ENCODE data around the gene RASA3.

Gene RASA3

DNA sequence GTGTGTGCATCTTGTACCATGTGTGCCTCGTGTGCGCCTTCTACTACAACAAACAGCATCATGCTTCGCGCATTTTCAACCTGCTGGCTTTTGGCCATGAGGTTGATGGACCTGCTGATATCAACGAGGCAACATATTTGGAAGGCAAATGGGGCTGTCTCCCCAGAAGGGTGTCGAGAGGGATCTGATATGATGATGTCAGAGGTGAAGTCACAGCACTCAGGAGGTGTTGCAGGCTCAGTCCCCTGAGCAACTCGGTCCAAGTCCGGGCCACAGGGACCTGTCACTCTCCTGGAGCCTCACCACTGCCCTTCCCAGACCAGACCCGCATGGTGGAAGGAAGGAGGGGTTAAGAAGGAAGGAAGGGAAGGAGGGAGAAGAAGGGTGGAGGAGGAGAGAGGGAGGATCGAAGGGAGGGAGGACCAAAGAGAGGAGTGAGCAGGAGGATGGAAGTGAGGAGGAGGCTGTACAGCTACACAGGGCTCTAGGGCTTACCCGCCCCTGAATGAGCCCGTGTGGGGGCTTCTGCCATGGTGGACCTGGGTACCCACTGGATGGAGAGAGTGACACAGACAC is 151.8 kb downstream of the RASA3 start:
- in situ Hi-C loops (cut with HindIII; ENCODE audit: low sequenced_read_pairs), result no loop called here
- no peak overlapping the region for H3K4me3 ChIP-seq (ENCODE audit: low read depth, low read length)
- TF ChIP-seq, protein P1, sequence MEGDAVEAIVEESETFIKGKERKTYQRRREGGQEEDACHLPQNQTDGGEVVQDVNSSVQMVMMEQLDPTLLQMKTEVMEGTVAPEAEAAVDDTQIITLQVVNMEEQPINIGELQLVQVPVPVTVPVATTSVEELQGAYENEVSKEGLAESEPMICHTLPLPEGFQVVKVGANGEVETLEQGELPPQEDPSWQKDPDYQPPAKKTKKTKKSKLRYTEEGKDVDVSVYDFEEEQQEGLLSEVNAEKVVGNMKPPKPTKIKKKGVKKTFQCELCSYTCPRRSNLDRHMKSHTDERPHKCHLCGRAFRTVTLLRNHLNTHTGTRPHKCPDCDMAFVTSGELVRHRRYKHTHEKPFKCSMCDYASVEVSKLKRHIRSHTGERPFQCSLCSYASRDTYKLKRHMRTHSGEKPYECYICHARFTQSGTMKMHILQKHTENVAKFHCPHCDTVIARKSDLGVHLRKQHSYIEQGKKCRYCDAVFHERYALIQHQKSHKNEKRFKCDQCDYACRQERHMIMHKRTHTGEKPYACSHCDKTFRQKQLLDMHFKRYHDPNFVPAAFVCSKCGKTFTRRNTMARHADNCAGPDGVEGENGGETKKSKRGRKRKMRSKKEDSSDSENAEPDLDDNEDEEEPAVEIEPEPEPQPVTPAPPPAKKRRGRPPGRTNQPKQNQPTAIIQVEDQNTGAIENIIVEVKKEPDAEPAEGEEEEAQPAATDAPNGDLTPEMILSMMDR (IDR thresholded peaks at IDR 0.05; ENCODE audit: low read depth, low read length), result no peak
- DNase-seq (ENCODE audit: low read depth, low spot score), result no peak

DNA sequence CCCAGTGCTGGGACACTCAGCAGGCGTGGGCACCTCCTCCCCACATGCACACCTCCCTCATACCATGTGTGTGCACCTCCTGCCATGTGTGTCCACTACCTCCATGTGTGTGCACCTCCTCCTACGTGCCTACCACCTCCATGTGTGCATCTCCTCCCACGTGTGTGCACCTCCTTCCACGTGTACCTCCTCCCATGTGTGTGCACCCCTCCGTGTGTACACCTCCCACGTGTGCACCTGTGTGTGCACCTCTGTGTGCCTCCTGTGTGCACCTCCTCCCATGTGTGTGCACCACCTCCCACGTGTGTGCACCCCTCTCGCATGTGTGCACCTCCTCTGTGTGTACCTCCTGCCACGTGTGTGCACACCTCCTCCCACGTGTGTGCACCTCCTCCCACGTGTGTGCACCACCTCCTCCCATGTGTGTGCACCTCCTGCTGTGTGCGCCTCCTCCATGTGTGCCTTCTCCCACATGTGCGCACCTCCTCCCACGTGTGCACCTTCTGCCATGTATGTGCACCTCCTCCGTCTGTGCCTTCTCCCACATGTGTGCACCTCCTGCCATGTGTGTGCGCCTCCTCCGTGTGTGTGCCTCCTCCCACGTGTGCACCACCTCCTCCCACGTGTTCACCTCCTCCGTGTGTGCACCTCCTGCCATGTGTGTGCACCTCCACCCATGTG is 152.5 kb downstream of the RASA3 start:
- DNase-seq (ENCODE audit: low read depth, low spot score), result no peak
- in situ Hi-C loops (cut with HindIII; ENCODE audit: low sequenced_read_pairs), result no loop called here
- H3K4me3 ChIP-seq (ENCODE audit: low read depth, low read length), result no peak overlapping the region
- TF ChIP-seq, protein P1 (IDR thresholded peaks at IDR 0.05; ENCODE audit: low read depth, low read length), result no peak

DNA sequence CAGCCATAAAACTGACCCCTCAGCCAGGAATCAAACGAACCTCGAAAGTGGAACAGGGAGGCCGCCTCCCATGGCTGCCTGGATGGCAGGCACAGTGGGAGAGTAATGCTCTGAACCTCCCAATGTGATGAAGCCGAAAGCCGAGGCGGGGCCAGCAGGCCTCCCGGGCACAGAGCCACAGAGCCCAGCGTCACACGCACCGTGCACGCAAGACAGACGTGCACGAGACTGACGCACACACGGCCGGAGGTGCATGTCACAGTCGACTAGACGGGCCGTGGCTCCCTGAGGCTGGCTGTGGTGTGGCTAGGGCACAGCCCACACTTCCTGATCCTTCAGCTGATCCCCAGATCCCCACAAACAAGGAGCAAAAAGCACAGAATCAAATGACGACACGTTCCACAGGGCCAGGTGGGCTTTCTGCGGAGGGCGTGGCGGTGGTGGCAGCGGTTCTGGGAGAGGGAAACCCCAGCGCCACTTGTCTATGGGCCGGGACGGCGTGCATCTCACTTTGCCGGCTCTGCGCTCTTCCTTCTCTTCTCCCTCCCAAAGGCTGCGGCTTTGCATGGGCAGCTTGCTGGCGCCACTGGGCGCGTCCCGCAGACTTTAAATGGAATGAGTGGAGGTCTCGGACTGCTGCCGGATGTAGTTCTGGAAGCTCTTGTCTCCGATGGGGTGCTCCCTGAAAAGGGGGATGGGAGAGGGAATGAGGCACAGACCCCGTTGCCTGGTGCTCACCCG is 153.5 kb downstream of the RASA3 start:
- H3K4me3 ChIP-seq (ENCODE audit: low read depth, low read length), result no peak overlapping the region
- no peak for DNase-seq (ENCODE audit: low read depth, low spot score)
- in situ Hi-C loops (cut with HindIII; ENCODE audit: low sequenced_read_pairs), result no loop called here
- TF ChIP-seq, protein P1 (IDR thresholded peaks at IDR 0.05; ENCODE audit: low read depth, low read length), result no peak

DNA sequence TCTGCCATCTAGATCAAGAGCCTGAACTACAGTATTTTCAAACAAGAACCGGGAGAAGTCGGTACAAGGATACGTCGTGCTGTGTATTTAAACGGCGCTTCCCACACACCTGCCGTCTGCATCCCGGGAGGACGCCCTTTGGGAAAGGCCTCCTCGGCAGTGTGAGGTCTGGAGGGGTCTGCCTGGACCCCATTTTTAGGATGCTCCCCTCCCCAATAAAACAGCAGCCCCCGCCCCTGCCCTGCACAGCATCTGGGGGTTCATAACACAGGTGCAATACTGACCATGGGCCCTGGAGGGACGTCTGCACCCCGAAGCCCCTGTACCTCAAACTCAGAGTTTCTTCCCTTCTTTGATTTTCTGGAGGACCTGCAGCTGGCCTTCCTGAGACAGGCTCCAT is 154.4 kb downstream of the RASA3 start:
- in situ Hi-C loops (cut with HindIII; ENCODE audit: low sequenced_read_pairs), result no loop called here
- TF ChIP-seq, protein P1 (IDR thresholded peaks at IDR 0.05; ENCODE audit: low read depth, low read length), result no peak
- no peak overlapping the region for H3K4me3 ChIP-seq (ENCODE audit: low read depth, low read length)
- DNase-seq (ENCODE audit: low read depth, low spot score), result no peak

DNA sequence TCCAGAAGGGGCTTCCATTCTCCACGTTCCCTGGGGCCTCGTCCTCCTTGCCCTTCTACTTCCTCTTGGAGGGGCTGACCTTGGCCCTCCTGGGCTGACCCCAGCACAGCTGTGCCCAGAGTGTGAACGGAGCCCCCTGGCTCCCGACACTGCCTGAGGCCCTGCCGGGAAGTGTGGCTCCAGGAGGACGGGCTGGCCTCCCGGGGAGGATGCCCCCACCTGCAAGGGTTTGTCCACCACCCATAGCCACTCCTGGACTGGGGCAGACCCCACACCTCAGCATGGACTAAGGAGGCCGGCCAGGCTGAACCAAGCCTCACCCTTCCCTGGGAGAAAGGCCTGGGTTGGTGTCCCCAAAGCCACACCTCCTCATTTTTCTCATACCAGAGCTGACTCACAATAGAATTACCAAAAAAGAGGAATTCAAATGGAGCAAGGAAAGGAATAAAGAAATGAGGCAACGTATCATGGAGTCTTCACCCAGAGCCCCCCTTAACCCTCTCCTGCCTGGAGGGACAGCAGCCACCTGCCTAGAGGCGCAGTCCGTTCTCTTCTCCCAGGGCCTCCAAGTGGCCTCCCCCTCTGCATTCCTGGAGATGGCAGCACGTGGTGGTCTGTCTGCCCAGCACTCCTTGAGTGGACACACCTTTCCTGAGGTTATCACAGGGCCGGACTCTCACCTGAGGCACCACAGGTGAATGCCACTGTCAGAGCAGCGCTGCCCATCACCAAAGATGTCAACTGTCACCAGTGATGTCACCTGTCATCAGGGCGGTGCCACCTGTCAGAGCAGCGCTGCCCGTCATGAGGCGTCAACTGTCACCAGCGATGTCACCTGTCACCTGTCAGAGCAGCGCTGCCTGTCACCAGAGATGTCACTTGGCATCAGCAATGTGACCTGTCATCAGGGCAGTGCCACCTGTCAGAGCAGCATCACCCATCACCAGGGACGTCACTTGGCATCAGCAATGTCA is 155.4 kb downstream of the RASA3 start:
- DNase-seq (ENCODE audit: low read depth, low spot score), result peak; percentile 37
- in situ Hi-C loops (cut with HindIII; ENCODE audit: low sequenced_read_pairs), result no loop called here
- no peak overlapping the region for H3K4me3 ChIP-seq (ENCODE audit: low read depth, low read length)
- TF ChIP-seq, protein P1 (IDR thresholded peaks at IDR 0.05; ENCODE audit: low read depth, low read length), result no peak

DNA sequence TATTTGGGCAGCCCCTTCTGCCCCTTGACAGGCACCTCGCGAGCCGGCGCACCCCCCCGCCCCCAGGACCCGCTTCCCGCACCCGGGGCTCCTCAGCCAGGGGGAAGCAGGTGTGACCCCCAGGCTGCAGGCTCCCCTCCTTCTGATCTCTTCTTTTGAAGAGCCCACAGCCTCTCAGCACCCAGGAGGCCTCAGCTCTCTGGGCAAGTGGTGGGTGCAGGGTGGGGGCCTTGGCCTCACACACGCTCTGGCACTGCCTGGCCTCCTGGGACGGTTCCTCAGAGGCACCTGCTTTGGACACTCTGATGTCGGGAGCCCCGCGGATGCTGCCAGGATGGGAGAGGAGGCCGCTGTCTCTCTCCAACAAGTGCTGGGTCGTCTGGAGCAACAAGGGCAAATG is 157.0 kb downstream of the RASA3 start:
- no peak for DNase-seq (ENCODE audit: low read depth, low spot score)
- TF ChIP-seq, protein P1 (IDR thresholded peaks at IDR 0.05; ENCODE audit: low read depth, low read length), result no peak
- no peak overlapping the region for H3K4me3 ChIP-seq (ENCODE audit: low read depth, low read length)
- in situ Hi-C loops (cut with HindIII; ENCODE audit: low sequenced_read_pairs), result no loop called here

Data from astrocyte of the spinal cord (primary cell).